ENCODE measurements around the gene COL26A1. TPM values are rescaled to one million over a fixed set of nuclear protein-coding genes. Genes with fewer than 3 reads are reported as not detected.
"Not testable (repeated sequence)": the region's sequence is repeated elsewhere in the genome, so short reads cannot be mapped to it uniquely, and the experiment has no call there.

Gene COL26A1
- total RNA-seq, 2 donors from 2014 or later = 0.14 TPM; not detected in 1

- Histone ChIP-seq H3K4me3 (no peak overlapping the region), H3K27me3 (replicated peaks; ENCODE audit: insufficient read depth) (no peaks in the 10 kb centered on the region), H3K9me3 (no peaks in the 10 kb centered on the region), H3K36me3 (no peaks in the 10 kb centered on the region), H3K4me1 (ENCODE audit: control insufficient read depth in 1 of 2, low read depth in 2 of 2) (no peaks in the 10 kb centered on the region), H3K27ac (no peak overlapping the region)
- ATAC-seq (ENCODE audit: insufficient number of reproducible peaks, low FRiP score, low read depth) (no peak), DNase-seq (ENCODE audit: low spot score) (no peak)
- no peak for TF ChIP-seq CTCF (IDR thresholded peaks at IDR 0.05)
Observed at GRCh38 chr7:101426303-101427011, 63.8 kb downstream of the COL26A1 start.

GRCh38 chr7:101428093-101428866 lies 65.6 kb downstream of the COL26A1 start:
- H3K27me3 ChIP-seq (replicated peaks; ENCODE audit: insufficient read depth) = no peaks in the 10 kb centered on the region
- H3K36me3 ChIP-seq = no peaks in the 10 kb centered on the region
- no peak for TF ChIP-seq CTCF (IDR thresholded peaks at IDR 0.05)
- no peaks in the 10 kb centered on the region for H3K9me3 ChIP-seq
- DNase-seq (ENCODE audit: low spot score) (no peak), ATAC-seq (ENCODE audit: insufficient number of reproducible peaks, low FRiP score, low read depth) (no peak)
- no peaks in the 10 kb centered on the region for H3K4me1 ChIP-seq (ENCODE audit: control insufficient read depth in 1 of 2, low read depth in 2 of 2)
- H3K4me3 ChIP-seq = no peak overlapping the region
- H3K27ac ChIP-seq = no peak overlapping the region

GRCh38 chr7:101432316-101432715 lies 69.6 kb downstream of the COL26A1 start:
- Histone ChIP-seq H3K36me3 (no peaks in the 10 kb centered on the region), H3K27ac (no peak overlapping the region), H3K4me3 (no peak overlapping the region), H3K27me3 (replicated peaks; ENCODE audit: insufficient read depth) (no peaks in the 10 kb centered on the region), H3K4me1 (ENCODE audit: control insufficient read depth in 1 of 2, low read depth in 2 of 2) (no peaks in the 10 kb centered on the region), H3K9me3 (no peaks in the 10 kb centered on the region)
- DNase-seq (ENCODE audit: low spot score) = no peak
- ATAC-seq (ENCODE audit: insufficient number of reproducible peaks, low FRiP score, low read depth) = no peak
- TF ChIP-seq CTCF (IDR thresholded peaks at IDR 0.05) = no peak

GRCh38 chr7:101433688-101434087 lies 71.0 kb downstream of the COL26A1 start:
- Histone ChIP-seq H3K9me3 (no peaks in the 10 kb centered on the region), H3K27me3 (replicated peaks; ENCODE audit: insufficient read depth) (no peaks in the 10 kb centered on the region), H3K4me3 (no peak overlapping the region), H3K4me1 (ENCODE audit: control insufficient read depth in 1 of 2, low read depth in 2 of 2) (no peaks in the 10 kb centered on the region), H3K27ac (no peak overlapping the region), H3K36me3 (no peaks in the 10 kb centered on the region)
- no peak for ATAC-seq (ENCODE audit: insufficient number of reproducible peaks, low FRiP score, low read depth)
- no peak for DNase-seq (ENCODE audit: low spot score)
- no peak for TF ChIP-seq CTCF (IDR thresholded peaks at IDR 0.05)

- not testable (repeated sequence) for H3K36me3 ChIP-seq; H3K4me1 ChIP-seq (ENCODE audit: control insufficient read depth in 1 of 2, low read depth in 2 of 2); H3K9me3 ChIP-seq; H3K27ac ChIP-seq; ATAC-seq (ENCODE audit: insufficient number of reproducible peaks, low FRiP score, low read depth); H3K27me3 ChIP-seq (replicated peaks; ENCODE audit: insufficient read depth); H3K4me3 ChIP-seq; DNase-seq (ENCODE audit: low spot score)
Observed at GRCh38 chr7:101434155-101434554, 71.5 kb downstream of the COL26A1 start.
